ENCODE measurements around the gene RPL21.

GRCh38 chr13:27274631-27275030, 23.3 kb downstream of the RPL21 start:
- no peak for TF ChIP-seq CTCF (IDR thresholded peaks at IDR 0.05)
- no peak for TF ChIP-seq EZH2 (IDR thresholded peaks at IDR 0.05; ENCODE audit: borderline replicate concordance, insufficient read depth, low read depth, low read length, poor library complexity, severe bottlenecking)
